ENCODE results near the gene PHF21B.

Gene PHF21B

DNA sequence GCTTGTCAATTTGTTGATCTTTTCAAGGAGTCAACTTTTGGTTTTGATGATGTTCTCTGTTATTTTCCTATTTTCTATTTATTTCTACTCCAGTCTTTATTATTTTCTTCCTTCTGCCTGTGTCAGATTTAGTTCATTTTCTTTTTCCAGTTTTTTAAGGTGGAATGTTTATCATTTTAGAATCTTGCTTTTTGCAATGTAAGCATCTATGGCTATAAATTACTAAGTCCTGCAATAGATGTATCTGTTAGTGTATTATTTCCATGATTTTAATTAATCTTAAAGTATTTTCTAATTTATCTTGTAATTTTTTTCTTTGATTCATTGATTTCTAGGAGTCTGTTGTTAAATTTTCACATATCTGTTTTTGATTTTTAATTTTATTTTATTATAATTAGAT is 175.7 kb downstream of the PHF21B start:
- no peak for DNase-seq

DNA sequence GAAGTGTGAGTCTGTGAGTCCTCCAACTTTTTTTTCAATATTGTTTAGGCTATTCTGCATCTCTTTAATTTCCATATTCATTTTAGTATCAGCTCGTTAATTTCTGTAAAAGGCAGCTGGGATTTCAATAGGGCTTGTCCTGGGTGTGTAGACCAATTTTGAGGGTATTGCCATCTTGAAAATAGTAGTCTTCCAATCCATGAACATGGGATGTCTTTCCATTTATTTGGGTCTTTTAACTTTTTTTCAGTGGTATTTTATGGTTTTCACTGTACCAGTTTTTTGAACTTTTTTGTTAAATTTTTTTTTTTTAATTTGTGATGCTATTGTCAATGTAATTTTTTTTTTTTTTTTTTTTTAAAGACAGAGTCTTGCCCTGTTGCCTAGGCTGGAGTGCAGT is 177.9 kb downstream of the PHF21B start:
- DNase-seq = no peak

Data from NCI-H510A (cell line).